ENCODE measurements around the gene GCH1.
"Not testable (repeated sequence)": the region's sequence is repeated elsewhere in the genome, so short reads cannot be mapped to it uniquely, and the experiment has no call there.

GCH1 gene, protein sequence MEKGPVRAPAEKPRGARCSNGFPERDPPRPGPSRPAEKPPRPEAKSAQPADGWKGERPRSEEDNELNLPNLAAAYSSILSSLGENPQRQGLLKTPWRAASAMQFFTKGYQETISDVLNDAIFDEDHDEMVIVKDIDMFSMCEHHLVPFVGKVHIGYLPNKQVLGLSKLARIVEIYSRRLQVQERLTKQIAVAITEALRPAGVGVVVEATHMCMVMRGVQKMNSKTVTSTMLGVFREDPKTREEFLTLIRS

DNA sequence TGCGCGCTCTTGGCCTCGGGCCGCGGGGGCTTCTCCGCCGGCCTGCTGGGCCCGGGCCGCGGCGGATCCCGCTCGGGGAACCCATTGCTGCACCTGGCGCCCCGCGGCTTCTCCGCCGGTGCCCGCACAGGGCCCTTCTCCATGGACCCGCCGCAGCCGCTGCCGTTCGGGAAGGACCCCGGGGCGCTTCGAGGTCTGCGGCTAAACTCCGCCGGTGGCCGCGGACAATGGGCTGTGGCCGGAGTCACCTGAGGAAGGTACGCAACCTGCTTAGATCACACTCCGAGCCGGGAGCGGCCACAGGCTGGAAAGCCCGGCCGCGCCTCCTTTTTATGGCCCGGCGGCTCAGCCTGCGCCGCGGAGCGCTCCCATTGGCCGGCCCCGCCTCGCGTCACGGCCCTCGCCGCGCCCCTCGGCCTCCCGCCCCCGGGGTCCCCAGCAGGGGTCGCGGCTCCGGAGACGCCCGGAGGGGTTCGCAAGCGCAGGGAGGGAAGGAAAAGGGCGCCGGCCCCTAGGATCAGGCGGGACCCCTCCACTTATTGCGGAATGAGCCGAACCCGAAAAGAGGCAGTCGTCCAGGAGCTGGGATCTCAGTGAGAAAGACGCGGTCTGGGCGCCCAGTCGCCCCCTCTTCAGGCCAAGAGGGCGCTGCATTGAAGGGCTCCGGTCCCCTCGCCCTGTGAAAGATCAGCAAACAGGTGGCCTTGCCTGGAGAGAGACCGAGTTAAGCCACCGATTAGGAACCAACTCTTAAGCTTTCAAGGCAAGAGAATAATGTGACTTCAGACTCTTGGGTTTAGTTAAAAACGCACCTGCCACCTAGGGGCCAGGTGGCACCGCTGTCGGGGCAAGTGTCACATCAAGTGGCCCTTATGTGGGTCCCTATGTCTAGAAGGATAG lies at the start of gene GCH1:
GCH1 (minus strand) TSS at position 306 of the 900 bp plus-strand sequence; CDS start at position 143, 163 bp downstream.
- DNase-seq, result peak; percentile 82

- DNase-seq, result no peak
Measured at GRCh38 chr14:54947230-54947629, 44.6 kb upstream of the GCH1 start.

DNA sequence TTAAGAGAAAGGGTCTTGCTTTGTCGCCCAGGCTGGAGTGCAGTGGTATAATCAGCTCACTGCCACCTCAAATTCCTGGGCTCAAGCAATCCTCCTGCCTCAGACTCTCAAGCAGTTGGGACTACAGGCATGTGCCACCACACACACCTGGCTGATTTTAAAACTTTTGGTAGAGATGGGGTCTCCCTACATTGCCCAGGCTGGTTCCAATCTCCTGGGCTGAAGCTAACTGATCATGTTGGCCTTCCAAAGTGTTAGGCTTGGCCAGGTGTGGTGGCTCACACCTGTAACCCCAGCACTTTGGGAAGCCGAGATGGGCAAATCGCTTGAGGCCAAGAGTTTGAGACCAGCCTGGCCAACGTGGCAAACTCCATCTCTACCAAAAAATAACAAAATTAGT lies 43.9 kb upstream of the GCH1 start:
- no peak for DNase-seq

DNA sequence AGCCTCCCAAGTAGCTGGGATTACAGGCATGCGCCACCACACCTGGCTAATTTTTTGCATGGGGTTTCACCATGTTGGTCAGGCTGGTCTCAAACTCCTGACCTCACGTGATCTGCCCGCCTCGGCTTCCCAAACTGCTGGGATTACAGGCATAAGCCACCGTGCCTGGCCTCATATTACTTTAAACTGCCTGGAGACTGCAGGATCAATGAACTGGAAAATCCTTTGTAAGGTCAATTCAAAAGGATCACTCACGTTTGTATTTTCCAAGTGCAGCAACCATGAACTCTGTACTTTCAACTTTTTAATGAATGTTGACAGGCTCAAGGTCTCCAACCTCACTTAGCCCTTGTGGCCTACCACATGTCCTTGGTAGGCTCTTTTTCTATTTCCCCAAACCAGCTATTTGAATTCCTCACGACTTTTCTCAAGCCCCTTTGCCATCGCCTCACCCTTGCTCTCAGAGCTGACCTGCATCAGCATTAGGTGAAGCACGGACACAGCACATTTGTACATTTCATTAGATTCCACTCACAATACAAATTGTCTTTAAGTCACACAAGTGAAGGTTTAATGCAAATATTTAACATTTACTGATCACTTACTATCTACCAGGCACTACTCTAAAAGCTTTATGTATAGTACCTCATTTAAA lies 42.2 kb upstream of the GCH1 start:
- no peak for DNase-seq

GRCh38 chr14:54942913-54943312 lies 40.3 kb upstream of the GCH1 start:
- no peak for DNase-seq

DNA sequence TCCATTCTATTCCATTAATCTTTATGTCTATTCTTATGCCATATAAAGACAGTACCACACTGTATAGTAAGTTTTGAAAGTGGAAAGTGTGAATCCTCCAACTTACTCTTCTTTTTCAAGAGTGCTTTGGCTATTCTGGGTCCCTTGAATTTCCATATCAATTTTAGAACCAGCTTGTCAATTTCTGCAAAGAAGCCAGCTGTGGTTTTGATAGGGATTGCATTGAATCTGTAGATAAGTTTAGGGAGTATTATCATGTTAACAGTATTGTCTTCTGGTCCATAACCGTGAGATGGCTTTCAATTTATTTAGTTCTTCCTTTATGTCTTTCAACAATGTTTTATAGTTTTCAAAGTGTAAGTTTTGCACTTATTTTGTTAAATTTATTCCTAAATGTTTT lies 34.2 kb upstream of the GCH1 start:
- DNase-seq, result no peak

DNA sequence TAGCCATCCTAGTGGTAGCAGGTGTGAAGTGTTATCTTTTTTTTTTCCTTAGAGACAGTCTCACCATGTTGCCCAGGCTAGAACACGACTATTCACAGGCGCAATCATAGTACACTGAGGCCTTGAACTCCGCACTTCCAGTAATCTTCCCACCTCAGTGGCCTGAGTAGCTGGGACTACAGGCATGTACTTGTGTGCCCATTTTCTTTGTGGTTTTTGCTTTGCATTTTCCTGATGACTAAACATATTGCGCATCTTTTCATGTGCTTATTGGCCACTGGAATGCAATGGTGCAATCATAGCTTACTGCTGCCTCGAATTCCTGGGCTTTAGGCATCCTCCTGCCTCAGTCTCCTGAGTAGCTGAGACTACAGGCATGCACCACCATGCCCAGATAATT lies 33.3 kb upstream of the GCH1 start:
- DNase-seq, result no peak

DNA sequence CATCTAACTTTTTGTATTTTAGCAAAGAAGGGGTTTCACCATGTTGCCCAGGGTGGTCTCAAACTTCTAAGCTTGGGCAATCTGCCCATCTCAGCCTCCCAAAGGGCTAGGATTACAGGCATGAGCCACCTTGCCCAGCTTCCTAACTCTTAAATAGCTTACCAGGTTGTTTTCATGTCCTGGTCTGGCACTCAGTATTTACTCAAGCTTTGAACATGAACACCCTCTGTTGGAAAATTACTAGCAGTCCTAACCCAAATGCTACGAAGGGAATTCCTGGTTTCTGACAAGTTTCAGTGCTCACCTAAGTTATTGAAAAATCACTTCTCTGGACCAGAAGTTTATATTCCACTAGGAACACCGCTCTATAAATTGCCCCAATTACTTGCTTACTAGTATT lies 32.5 kb upstream of the GCH1 start:
- DNase-seq, result no peak

GRCh38 chr14:54933006-54933405 lies 30.4 kb upstream of the GCH1 start:
- DNase-seq, result no peak

DNA sequence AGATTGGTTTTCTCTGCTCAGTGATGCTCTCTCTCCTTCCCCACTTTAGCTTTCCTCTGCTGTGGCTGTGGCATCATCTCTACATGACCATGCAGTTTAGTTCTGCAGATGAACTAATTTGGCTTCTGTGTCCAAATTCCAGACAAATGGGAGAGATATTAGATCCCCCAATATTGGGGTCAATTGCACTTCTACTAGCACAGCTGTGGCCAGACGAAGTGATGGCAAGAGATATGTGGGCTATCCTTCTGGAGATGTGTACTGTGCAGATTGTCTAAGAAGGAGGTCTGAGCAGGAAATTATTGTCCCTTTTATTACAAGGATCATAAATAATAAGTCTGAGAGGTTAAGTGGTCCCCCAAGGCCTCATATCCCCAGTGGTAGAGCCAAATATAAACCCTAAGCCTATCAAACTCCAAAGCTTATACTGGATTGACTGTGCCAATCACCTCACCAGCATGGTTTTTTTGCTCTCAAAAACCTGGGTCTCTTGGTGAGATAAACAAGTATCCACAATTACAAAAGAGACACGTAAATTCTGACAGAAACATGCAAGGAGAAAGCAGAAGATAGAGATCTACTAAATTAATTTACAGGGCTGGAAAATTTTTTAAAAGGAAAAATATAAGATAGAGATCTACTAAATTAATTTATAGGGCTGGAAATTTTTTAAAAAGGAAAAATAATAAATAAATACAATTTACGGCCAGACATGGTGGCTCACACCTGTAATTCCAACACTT lies 29.1 kb upstream of the GCH1 start:
- no peak for DNase-seq

- no peak for DNase-seq
Measured at GRCh38 chr14:54931101-54931500, 28.5 kb upstream of the GCH1 start.

- DNase-seq, result no peak
Measured at GRCh38 chr14:54929556-54929955, 26.9 kb upstream of the GCH1 start.

GRCh38 chr14:54928216-54928615 lies 25.6 kb upstream of the GCH1 start:
- DNase-seq, result no peak

- DNase-seq, result no peak
Measured at GRCh38 chr14:54927551-54927950, 24.9 kb upstream of the GCH1 start.

- not testable (repeated sequence) for DNase-seq
Measured at GRCh38 chr14:54926570-54926969, 23.9 kb upstream of the GCH1 start.

DNA sequence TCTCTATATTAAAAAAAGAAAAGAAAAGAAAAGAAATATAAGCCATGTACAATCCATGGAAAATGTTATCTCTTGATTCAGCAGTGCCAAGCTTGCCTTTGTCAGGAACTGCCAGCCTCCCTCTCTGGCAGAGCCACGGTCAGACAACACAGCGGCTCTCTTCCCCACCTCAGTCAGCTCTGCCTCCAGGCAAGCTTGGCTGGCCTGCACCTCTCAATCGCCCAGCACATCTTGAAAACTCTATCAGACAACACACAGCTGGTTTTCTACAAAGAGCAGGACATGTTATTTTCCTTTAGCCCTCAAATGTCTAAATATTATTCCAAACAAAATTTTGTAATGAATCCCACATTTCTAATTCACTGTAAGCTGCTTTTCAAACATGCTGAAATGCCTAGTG lies 20.0 kb upstream of the GCH1 start:
- DNase-seq, result no peak

DNA sequence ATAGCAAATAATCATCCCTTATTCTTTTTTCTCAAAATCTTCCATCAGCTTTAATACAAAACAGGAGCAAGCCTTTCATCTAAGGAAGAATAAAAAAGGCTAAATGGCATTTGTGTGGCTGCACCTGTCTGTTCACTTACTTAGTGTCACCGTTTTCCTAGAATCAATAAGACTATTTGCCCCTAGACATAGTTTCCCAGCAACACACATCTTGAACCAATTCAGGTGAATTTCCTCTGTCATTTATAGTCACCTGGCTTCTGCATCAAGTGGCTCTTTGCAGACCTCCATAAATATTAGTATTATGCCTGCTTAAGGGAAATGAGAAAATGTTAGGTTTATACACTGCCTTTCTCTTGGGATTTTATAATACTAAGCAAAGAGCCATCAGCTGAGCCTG lies 17.4 kb upstream of the GCH1 start:
- DNase-seq, result no peak

DNA sequence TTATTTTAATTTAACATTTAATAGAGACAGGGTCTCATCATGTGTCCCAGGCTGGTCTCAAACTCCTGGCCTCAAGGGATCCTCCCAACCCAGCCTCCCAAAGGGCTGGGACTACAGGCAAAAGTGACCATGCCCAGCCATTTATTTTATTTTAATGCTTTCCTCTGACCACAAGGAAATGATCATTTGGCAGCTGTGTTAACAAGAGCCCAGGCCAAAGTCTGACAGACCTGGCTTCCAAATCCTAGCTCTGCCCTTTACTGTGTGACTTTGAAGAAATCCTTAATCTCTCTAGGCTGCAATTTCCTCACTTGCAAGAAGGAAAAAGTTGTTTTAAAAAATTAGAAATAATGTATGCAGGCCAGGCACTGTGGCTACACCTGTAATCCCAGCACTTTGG lies 16.7 kb upstream of the GCH1 start:
- no peak for DNase-seq

GRCh38 chr14:54918427-54918826 lies 15.8 kb upstream of the GCH1 start:
- no peak for DNase-seq

DNA sequence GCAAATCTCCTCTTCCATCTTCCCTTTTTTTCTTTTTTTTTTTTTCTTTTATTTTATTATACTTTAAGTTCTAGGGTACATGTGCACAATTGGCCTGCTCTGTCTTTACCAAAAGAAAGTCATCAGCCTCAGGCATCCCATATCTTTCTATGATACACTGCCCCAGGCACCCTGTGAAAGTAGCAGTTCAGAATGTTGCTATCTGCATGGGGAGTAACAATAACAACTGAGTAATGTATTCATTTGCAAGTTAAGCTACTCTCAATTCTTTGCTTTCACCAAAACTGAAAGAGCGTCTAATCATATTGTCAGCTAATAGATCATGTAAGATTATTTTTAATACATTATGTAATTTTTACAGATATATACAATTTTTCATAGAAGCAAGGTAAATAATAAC lies 13.5 kb upstream of the GCH1 start:
- no peak for DNase-seq

- DNase-seq, result no peak
Measured at GRCh38 chr14:54909817-54910558, 7.4 kb upstream of the GCH1 start.

GRCh38 chr14:54908973-54909372 lies 6.3 kb upstream of the GCH1 start:
- not testable (repeated sequence) for DNase-seq
